Karpas-422 (cell line): ENCODE data around the gene MYL10. TPM values are rescaled to one million over a fixed set of nuclear protein-coding genes. Genes with fewer than 3 reads are reported as not detected.
A peak's percentile ranks its signal among the peaks of the same experiment; 100 is the strongest.

Source experiments
- DNase-seq: peaks from one replicate; pipeline ENCODE4 v3.0.0-alpha.2; 2015
- H2AFZ ChIP-seq: fragments of 200-600 bp; sonication (generic); 2 replicates; pipeline ENCODE4 v1.6.1; 2014; ENCODE audit warnings: antibody characterized with exemption, low read length, mixed read lengths
- H3K27ac ChIP-seq: fragments of 200-600 bp; sonication (generic); 2 replicates; pipeline ENCODE4 v1.5.1; 2014; ENCODE audit warnings: mild to moderate bottlenecking, low read length, moderate library complexity
- H3K27me3 ChIP-seq: fragments of 200-600 bp; sonication (generic); 2 replicates; pipeline ENCODE4 v1.6.1; 2014; ENCODE audit warnings: low read length, mixed read lengths
- H3K36me3 ChIP-seq: fragments of 200-600 bp; sonication (generic); 2 replicates; pipeline ENCODE4 v1.6.1; 2014; ENCODE audit warnings: low read length, mixed read lengths; ENCODE audit not compliant: insufficient read depth
- H3K4me1 ChIP-seq: fragments of 200-600 bp; sonication (generic); 2 replicates; pipeline ENCODE4 v1.6.1; 2014; ENCODE audit warnings: mild to moderate bottlenecking, low read length, mixed read lengths
- H3K4me2 ChIP-seq: fragments of 200-600 bp; sonication (generic); 2 replicates; pipeline ENCODE4 v1.6.1; 2014; ENCODE audit warnings: low read length, low read depth, mild to moderate bottlenecking; ENCODE audit not compliant: poor library complexity, severe bottlenecking
- H3K4me3 ChIP-seq: fragments of 200-600 bp; sonication (generic); 2 replicates; pipeline ENCODE4 v1.5.1; 2014; ENCODE audit warnings: mild to moderate bottlenecking, antibody characterized with exemption, low read length, mixed read lengths
- H3K79me2 ChIP-seq: fragments of 200-600 bp; sonication (generic); 2 replicates; pipeline ENCODE4 v1.6.1; 2014; ENCODE audit warnings: mild to moderate bottlenecking, low read length, mixed read lengths
- H3K9ac ChIP-seq: fragments of 200-600 bp; sonication (generic); 2 replicates; pipeline ENCODE4 v1.6.0; 2014; ENCODE audit warnings: low read length
- H3K9me2 ChIP-seq: fragments of 200-600 bp; sonication (generic), shearing (Covaris generic); replicated peaks from 2 replicates; pipeline ENCODE4 v1.6.0; 2014; ENCODE audit warnings: mild to moderate bottlenecking, low read length, moderate library complexity; ENCODE audit not compliant: insufficient read depth
- H3K9me3 ChIP-seq: fragments of 300-700, 200-600 bp; sonication (generic); 2 replicates; pipeline ENCODE4 v1.6.1; 2014; ENCODE audit warnings: low read length, mixed read lengths
- H4K20me1 ChIP-seq: fragments of 200-600 bp; sonication (generic); 2 replicates; pipeline ENCODE4 v1.6.1; 2014; ENCODE audit warnings: mild to moderate bottlenecking, antibody characterized with exemption, low read length, low read depth; ENCODE audit not compliant: insufficient read depth
- total RNA-seq: library from RNA; depleted of rRNA; stranded (reverse); fragments of >200 nt; shearing (Covaris generic); gene quantifications from 2 replicates; pipeline ENCODE4 v1.2.3, GENCODE V29; 2014; ENCODE audit warnings: low replicate concordance

The MYL10 gene
- total RNA-seq, 1 experiment from 2014 or later = not detected

DNA sequence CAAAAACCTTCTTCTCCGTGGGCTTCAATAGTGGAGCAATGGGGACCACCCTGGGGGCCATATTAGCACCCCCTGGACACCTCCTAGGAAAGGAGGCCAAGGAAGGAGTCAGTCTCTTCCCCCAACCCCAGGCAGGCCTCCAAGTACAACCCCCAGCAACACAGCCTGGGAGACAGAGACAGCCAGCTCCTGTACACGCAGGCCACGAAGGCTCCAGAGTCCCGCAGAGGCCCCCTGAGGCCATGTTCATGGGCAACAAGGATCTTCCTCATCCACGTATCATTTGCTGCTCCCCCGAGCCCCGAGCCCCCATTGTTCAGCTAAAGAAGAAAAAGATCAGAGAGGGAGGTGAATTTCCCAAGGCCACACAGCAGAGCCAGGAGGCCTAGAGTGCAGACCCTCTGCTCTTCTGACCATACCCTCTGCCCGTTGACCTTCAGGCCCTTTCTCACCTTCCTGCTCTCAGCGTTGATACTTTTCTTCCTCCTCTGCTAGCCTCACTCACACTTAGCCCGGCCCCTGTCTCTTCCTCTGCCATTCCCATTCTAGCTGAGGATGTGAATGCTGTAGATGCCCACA is 35.9 kb upstream of the MYL10 start:
- Histone ChIP-seq H2AFZ (no peak overlapping the region), H3K9me3 (peaks cover 10% of the 10 kb centered on the region), H3K27me3 (no peaks in the 10 kb centered on the region), H3K4me3 (no peak overlapping the region), H3K36me3 (no peaks in the 10 kb centered on the region), H4K20me1 (no peaks in the 10 kb centered on the region), H3K4me1 (no peaks in the 10 kb centered on the region), H3K79me2 (no peaks in the 10 kb centered on the region), H3K27ac (no peak overlapping the region), H3K9me2 (no peaks in the 10 kb centered on the region), H3K4me2 (no peak overlapping the region), H3K9ac (no peak overlapping the region)
- DNase-seq = no peak

DNA sequence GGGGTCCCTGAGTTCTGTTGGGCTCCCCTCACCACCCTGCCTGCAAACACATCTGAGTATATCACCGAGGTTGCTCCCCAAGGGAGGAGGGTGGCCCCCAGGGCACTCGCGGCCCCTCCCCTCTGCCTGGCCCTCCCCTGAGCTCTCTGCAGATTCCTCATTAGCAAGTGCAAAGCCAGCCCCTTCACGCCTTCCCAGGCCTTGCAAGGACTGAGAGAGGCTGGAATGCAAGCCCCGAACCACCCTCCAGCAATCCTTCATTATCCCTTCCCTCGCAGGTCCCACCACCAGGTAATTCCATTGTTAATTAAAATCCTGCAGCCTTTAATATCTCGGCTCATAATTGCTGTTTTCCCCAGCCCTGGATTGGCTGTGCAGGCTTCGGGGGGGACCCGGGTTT is 35.3 kb upstream of the MYL10 start:
- Histone ChIP-seq H3K27ac (no peak overlapping the region), H3K9me2 (no peaks in the 10 kb centered on the region), H4K20me1 (no peaks in the 10 kb centered on the region), H3K36me3 (no peaks in the 10 kb centered on the region), H3K4me1 (no peaks in the 10 kb centered on the region), H3K27me3 (no peaks in the 10 kb centered on the region), H3K4me2 (no peak overlapping the region), H3K79me2 (no peaks in the 10 kb centered on the region), H3K9ac (no peak overlapping the region), H2AFZ (no peak overlapping the region), H3K9me3 (peaks cover 10% of the 10 kb centered on the region), H3K4me3 (no peak overlapping the region)
- DNase-seq = no peak

DNA sequence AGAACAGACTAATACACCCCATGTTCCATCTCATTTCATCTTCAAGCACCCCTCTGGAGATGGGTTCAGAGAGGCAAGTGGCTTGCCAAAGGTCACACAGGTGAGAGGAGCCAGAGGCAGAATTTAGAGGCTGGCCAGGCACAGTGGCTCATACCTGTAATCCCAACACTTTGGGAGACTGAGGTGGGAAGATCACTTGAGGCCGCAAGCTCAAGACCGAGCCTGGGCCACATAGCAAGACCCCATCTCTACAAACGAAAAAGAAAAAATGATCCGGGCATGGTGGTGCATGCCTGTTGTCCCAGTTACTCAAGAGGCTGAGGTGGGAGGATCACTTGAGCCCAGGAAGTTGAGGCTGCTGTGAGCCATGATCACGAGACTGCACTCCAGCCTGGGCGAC is 34.7 kb upstream of the MYL10 start:
- H4K20me1 ChIP-seq = no peaks in the 10 kb centered on the region
- H3K4me1 ChIP-seq = no peaks in the 10 kb centered on the region
- H3K9ac ChIP-seq = no peak overlapping the region
- H3K4me2 ChIP-seq = no peak overlapping the region
- no peak overlapping the region for H2AFZ ChIP-seq
- no peaks in the 10 kb centered on the region for H3K9me2 ChIP-seq
- no peak overlapping the region for H3K4me3 ChIP-seq
- H3K27me3 ChIP-seq = no peaks in the 10 kb centered on the region
- no peak overlapping the region for H3K27ac ChIP-seq
- H3K36me3 ChIP-seq = no peaks in the 10 kb centered on the region
- DNase-seq = no peak
- no peaks in the 10 kb centered on the region for H3K79me2 ChIP-seq
- peaks cover 10% of the 10 kb centered on the region for H3K9me3 ChIP-seq

DNA sequence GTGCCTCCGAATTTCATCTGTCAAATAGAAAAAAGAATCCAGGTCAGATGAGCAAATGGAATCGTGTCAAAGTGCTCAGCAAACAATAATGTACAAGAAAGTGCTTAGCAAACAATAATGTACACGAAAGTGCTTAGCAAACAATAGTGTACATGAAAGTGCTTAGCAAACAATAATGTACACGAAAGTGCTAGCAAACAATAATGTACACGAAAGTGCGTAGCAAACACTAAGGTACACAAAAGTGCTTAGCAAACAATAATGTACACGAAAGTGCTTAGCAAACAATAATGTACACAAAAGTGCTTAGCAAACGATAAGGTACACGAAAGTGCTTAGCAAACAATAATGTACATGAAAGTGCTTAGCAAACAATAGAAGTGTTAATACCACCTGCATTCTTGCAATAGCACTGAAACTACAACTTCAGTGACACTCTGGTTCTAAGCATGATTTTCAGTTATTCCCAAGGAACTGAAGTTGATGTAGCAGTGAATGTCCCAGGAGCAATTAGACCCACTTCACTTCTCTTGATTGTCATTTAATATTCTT is 33.4 kb upstream of the MYL10 start:
- H3K27me3 ChIP-seq = no peaks in the 10 kb centered on the region
- H2AFZ ChIP-seq = no peak overlapping the region
- H4K20me1 ChIP-seq = no peaks in the 10 kb centered on the region
- no peaks in the 10 kb centered on the region for H3K79me2 ChIP-seq
- H3K4me1 ChIP-seq = no peaks in the 10 kb centered on the region
- H3K9me2 ChIP-seq = no peaks in the 10 kb centered on the region
- no peak overlapping the region for H3K9ac ChIP-seq
- H3K4me2 ChIP-seq = no peak overlapping the region
- H3K4me3 ChIP-seq = no peak overlapping the region
- no peak for DNase-seq
- no peak overlapping the region for H3K27ac ChIP-seq
- no peaks in the 10 kb centered on the region for H3K36me3 ChIP-seq
- peaks cover 10% of the 10 kb centered on the region for H3K9me3 ChIP-seq

DNA sequence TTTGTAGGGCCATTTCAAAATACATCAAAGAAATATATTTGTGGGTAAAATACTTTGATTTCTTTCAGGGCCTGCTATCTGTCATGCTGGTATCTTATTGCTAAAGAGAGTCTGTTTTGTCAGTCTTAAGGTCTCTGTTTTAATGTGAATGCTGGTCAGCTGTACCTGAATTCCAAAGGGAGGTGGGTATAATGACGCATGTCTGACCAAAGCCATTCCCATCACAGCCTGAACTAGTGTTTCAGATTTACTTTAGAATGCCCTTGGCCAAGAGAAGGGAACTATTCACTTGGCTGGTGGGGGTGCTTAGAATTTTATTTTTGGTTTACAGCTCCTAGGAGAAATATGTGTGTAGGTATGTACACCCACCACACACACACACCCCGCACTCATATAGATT is 30.6 kb upstream of the MYL10 start:
- no peaks in the 10 kb centered on the region for H3K4me1 ChIP-seq
- H2AFZ ChIP-seq = no peak overlapping the region
- no peaks in the 10 kb centered on the region for H3K36me3 ChIP-seq
- H3K79me2 ChIP-seq = no peaks in the 10 kb centered on the region
- H3K9ac ChIP-seq = no peak overlapping the region
- no peak overlapping the region for H3K4me2 ChIP-seq
- no peaks in the 10 kb centered on the region for H4K20me1 ChIP-seq
- no peak overlapping the region for H3K4me3 ChIP-seq
- H3K27ac ChIP-seq = no peak overlapping the region
- H3K9me2 ChIP-seq = no peaks in the 10 kb centered on the region
- DNase-seq = no peak
- H3K27me3 ChIP-seq = no peaks in the 10 kb centered on the region
- peaks cover 10% of the 10 kb centered on the region for H3K9me3 ChIP-seq

DNA sequence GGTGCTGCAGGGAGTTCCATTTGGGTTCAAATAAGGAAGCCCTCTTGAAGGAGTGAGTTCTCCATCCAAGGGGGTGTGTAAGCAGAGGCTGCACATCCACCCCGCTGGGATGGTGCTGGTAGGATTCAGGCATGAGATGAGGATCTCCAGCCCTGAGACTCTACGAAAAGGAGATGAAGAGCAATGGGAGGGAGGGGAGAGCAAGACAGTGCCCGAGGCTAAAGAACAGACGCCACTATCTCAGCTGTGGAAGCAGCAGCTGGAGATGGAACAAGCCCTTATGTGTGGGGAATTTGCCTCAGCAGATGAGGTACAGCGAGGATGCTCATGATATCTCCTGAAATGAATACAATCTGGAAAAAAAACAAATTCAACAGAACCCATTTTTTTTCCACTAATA is 28.1 kb upstream of the MYL10 start:
- H3K9me2 ChIP-seq = no peaks in the 10 kb centered on the region
- no peak for DNase-seq
- H4K20me1 ChIP-seq = no peaks in the 10 kb centered on the region
- H3K4me3 ChIP-seq = no peak overlapping the region
- H2AFZ ChIP-seq = no peak overlapping the region
- H3K9me3 ChIP-seq = peaks cover under 1% of the 10 kb centered on the region
- no peak overlapping the region for H3K9ac ChIP-seq
- H3K27me3 ChIP-seq = no peaks in the 10 kb centered on the region
- no peaks in the 10 kb centered on the region for H3K4me1 ChIP-seq
- H3K79me2 ChIP-seq = no peaks in the 10 kb centered on the region
- no peaks in the 10 kb centered on the region for H3K36me3 ChIP-seq
- H3K4me2 ChIP-seq = no peak overlapping the region
- H3K27ac ChIP-seq = no peak overlapping the region

DNA sequence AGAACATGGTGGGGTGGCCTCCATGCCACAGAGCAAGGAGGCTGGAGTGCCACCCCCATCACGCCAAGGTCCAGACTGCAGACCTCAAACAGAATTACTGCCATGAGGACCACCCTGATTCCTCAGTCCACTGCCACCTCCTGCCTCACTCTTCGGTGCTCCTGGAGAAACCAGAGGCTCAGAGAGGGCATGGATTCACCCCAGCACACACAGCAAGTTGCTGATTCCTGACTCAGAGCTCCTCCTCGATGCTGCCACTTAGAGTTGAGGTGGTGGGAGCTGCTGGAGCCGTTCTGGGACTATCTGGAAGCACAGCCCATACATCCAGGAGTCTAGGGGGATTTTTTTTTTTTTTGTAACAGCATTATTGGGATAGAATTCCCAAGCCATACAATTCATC is 22.0 kb upstream of the MYL10 start:
- H3K79me2 ChIP-seq = no peaks in the 10 kb centered on the region
- peak overlapping the region; percentile 46; the same call in 1 of the 2 replicates for H3K4me3 ChIP-seq
- H3K4me2 ChIP-seq = peak overlapping the region; percentile 60
- no peak overlapping the region for H2AFZ ChIP-seq
- H4K20me1 ChIP-seq = no peaks in the 10 kb centered on the region
- H3K27ac ChIP-seq = peak overlapping the region; percentile 75
- peak overlapping the region; percentile 42 for H3K9ac ChIP-seq
- no peaks in the 10 kb centered on the region for H3K27me3 ChIP-seq
- peaks cover 22% of the 10 kb centered on the region for H3K4me1 ChIP-seq
- no peak for DNase-seq
- no peaks in the 10 kb centered on the region for H3K36me3 ChIP-seq
- H3K9me3 ChIP-seq = no peaks in the 10 kb centered on the region
- H3K9me2 ChIP-seq = no peaks in the 10 kb centered on the region

DNA sequence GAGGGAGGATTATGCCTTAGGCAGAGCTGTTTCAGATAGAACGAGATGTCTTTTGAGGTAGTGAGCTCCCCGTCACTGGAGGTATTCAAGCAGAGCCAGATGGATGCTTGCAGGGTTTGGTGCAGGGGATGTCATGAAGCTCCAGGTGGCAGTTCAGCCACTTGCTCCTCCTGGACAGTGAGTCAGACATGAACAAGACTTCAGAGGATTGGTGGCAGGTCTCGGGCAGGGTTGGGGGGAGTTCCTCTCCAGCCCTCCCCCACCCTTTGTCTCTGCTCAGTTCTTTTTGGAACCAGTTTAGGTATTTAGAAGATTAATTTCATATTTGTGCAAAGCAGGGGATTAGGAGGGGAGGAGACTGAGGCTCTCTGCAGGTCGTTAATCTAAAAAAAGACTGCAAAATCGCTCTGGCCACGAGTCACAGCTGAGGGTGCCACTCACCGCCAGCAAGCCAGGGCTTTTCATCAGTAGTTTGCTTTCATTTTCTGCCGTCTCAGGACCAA is 21.5 kb upstream of the MYL10 start:
- H3K9me2 ChIP-seq = no peaks in the 10 kb centered on the region
- no peak overlapping the region for H2AFZ ChIP-seq
- H3K27ac ChIP-seq = peak overlapping the region; percentile 75
- no peaks in the 10 kb centered on the region for H3K27me3 ChIP-seq
- no peaks in the 10 kb centered on the region for H3K79me2 ChIP-seq
- peak overlapping the region; percentile 42 for H3K9ac ChIP-seq
- peak overlapping the region; percentile 46; the same call in 1 of the 2 replicates for H3K4me3 ChIP-seq
- H3K36me3 ChIP-seq = no peaks in the 10 kb centered on the region
- H3K4me1 ChIP-seq = peaks cover 22% of the 10 kb centered on the region
- H4K20me1 ChIP-seq = no peaks in the 10 kb centered on the region
- peak overlapping the region; percentile 60 for H3K4me2 ChIP-seq
- H3K9me3 ChIP-seq = no peaks in the 10 kb centered on the region
- DNase-seq = peak; percentile 86
